ENCODE data around the gene PPP1R9A.

DNA sequence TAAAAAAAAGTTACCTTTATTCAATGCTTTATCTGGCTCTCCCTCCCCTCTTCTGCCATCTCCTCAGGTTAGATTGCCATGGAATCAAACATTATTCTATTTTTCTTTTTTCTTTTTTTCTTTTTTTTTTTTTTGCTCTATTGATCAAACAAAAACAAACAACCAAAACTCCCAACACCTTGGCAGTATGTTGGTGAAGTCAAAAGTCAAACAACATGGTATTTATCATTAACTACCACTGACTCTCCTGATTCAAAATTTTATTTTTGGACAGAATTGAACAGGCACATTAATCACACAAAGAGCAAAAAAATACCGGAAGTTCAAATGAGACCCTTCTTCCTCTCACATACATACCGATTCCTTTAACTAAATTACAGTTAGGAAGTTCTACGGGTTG is 410.6 kb downstream of the PPP1R9A start:
- TF ChIP-seq, protein P1, sequence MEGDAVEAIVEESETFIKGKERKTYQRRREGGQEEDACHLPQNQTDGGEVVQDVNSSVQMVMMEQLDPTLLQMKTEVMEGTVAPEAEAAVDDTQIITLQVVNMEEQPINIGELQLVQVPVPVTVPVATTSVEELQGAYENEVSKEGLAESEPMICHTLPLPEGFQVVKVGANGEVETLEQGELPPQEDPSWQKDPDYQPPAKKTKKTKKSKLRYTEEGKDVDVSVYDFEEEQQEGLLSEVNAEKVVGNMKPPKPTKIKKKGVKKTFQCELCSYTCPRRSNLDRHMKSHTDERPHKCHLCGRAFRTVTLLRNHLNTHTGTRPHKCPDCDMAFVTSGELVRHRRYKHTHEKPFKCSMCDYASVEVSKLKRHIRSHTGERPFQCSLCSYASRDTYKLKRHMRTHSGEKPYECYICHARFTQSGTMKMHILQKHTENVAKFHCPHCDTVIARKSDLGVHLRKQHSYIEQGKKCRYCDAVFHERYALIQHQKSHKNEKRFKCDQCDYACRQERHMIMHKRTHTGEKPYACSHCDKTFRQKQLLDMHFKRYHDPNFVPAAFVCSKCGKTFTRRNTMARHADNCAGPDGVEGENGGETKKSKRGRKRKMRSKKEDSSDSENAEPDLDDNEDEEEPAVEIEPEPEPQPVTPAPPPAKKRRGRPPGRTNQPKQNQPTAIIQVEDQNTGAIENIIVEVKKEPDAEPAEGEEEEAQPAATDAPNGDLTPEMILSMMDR (IDR thresholded peaks at IDR 0.05) = no peak
- no peak for TF ChIP-seq POLR2A (IDR thresholded peaks at IDR 0.05)
- no peak for TF ChIP-seq EP300 (IDR thresholded peaks at IDR 0.05)

Data from tibial nerve (tissue), 4 donors.